GM12875 (cell line): ENCODE measurements around the gene BSCL2.
"Not testable (repeated sequence)": the region's sequence is repeated elsewhere in the genome, so short reads cannot be mapped to it uniquely, and the experiment has no call there.

Source experiments
- H3K4me3 ChIP-seq: one replicate; pipeline ENCODE4 v1.5.1; 2011; ENCODE audit warnings: low read depth, low read length, control low read depth
- CTCF ChIP-seq: IDR thresholded peaks from 2 replicates; pipeline ENCODE4 v1.5.1; 2011; ENCODE audit warnings: low read depth, mild to moderate bottlenecking, control low read depth, inconsistent platforms, low read length, moderate library complexity, borderline replicate concordance; ENCODE audit not compliant: insufficient read depth

Gene BSCL2

GRCh38 chr11:62702246-62702645 lies 5.0 kb downstream of the BSCL2 start:
- no peak overlapping the region for H3K4me3 ChIP-seq
- TF ChIP-seq CTCF: no peak

GRCh38 chr11:62694455-62695167 lies 12.6 kb downstream of the BSCL2 start:
- peak; percentile 84 for TF ChIP-seq CTCF

GRCh38 chr11:62693624-62694023 lies 13.6 kb downstream of the BSCL2 start:
- H3K4me3 ChIP-seq: not testable (repeated sequence)

More at GRCh38 chr11:62694455-62695167, 12.6 kb downstream of the BSCL2 start:
- no peak overlapping the region for H3K4me3 ChIP-seq

- H3K4me3 ChIP-seq: no peak within 1 kb of the TSS
- TF ChIP-seq CTCF: no peak
Measured at GRCh38 chr11:62689421-62690183, 17.6 kb downstream of the BSCL2 start, which contains the start of gene LRRN4CL. LRRN4CL (minus strand) TSS chr11:62689530; CDS start chr11:62688508, 1,022 bp downstream.

- TF ChIP-seq CTCF: no peak
- H3K4me3 ChIP-seq: no peak overlapping the region
Measured at GRCh38 chr11:62688491-62688890, 18.7 kb downstream of the BSCL2 start.

GRCh38 chr11:62687508-62688396 lies 19.5 kb downstream of the BSCL2 start:
- no peak overlapping the region for H3K4me3 ChIP-seq
- TF ChIP-seq CTCF: no peak

GRCh38 chr11:62682518-62682917 lies 24.7 kb downstream of the BSCL2 start:
- H3K4me3 ChIP-seq: no peak overlapping the region
- no peak for TF ChIP-seq CTCF
